ENCODE results near the gene RIIAD1. TPM values are rescaled to one million over a fixed set of nuclear protein-coding genes. Genes with fewer than 3 reads are reported as not detected.

The RIIAD1 gene
- total RNA-seq, 1 experiment from 2014 or later, result 0.12 TPM

GRCh38 chr1:151706464-151707415, 14.6 kb upstream of the RIIAD1 start:
- BruUV-seq (replicated peaks), result no TSS peak

GRCh38 chr1:151707541-151708065, 13.7 kb upstream of the RIIAD1 start:
- DNase-seq (ENCODE audit: low read depth, low spot score) (no peak), ATAC-seq (no peak)
- POLR2A ChIA-PET, result no interaction called here
- Histone ChIP-seq H3K36me3 (ENCODE audit: control insufficient read depth in 1 of 2, insufficient read depth in 2 of 2, low read length in 2 of 2) (no peaks in the 10 kb centered on the region), H3K79me2 (ENCODE audit: insufficient read depth, low read length) (no peaks in the 10 kb centered on the region), H2AFZ (ENCODE audit: low read depth, low read length, poor library complexity, severe bottlenecking) (no peak overlapping the region), H3K27ac (ENCODE audit: low read depth, low read length) (no peak overlapping the region), H3K9ac (ENCODE audit: low read length) (no peak overlapping the region), H3K4me3 (replicated peaks in 1 of 2; ENCODE audit: low read depth in 1 of 2, low read length in 2 of 2) (no peak overlapping the region), H3K9me2 (ENCODE audit: insufficient read depth) (no peaks in the 10 kb centered on the region), H3K4me2 (ENCODE audit: low read length) (no peak overlapping the region), H3K4me1 (ENCODE audit: control insufficient read depth in 1 of 2, insufficient read depth in 2 of 2, low read length in 2 of 2) (no peaks in the 10 kb centered on the region; a peak in 1 of 4 replicates), H4K20me1 (ENCODE audit: insufficient read depth) (no peaks in the 10 kb centered on the region), H3K9me3 (ENCODE audit: control insufficient read depth in 1 of 2, insufficient read depth in 1 of 2, low read depth in 1 of 2, low read length in 2 of 2) (no peaks in the 10 kb centered on the region), H3K27me3 (ENCODE audit: insufficient read depth, low read length) (no peaks in the 10 kb centered on the region)
- CTCF ChIA-PET, result no interaction called here
- BruUV-seq (replicated peaks), result no TSS peak
- intact Hi-C loops (cut with micrococcal nuclease), result no loop called here
- RAD21 ChIA-PET (ENCODE audit: low non-redundant PET in 1 of 2, low total read pairs in 2 of 2, uncharacterized antibody in 2 of 2, unreplicated experiment in 2 of 2), result no interaction called here
- TF ChIP-seq SIN3A (IDR thresholded peaks at IDR 0.05; ENCODE audit: low read depth) (no peak), CBX3 (IDR thresholded peaks at IDR 0.05; ENCODE audit: low read depth) (no peak), CTCF (IDR thresholded peaks at IDR 0.05 in 2 of 3, conservative IDR thresholded peaks at IDR 0.05 in 1 of 3; ENCODE audit: borderline replicate concordance in 1 of 3, insufficient read depth in 1 of 3, low read depth in 2 of 3, low read length in 2 of 3) (no peak), EZH2 (IDR thresholded peaks at IDR 0.05) (no peak), SRF (IDR thresholded peaks at IDR 0.05; ENCODE audit: low read depth) (no peak), CEBPB (IDR thresholded peaks at IDR 0.05; ENCODE audit: low read depth) (no peak), POLR2AphosphoS5 (IDR thresholded peaks at IDR 0.05; ENCODE audit: low read depth, low read length) (no peak), JUND (IDR thresholded peaks at IDR 0.05) (no peak), MAX (IDR thresholded peaks at IDR 0.05) (no peak), ATF3 (IDR thresholded peaks at IDR 0.05) (no peak), SP1 (IDR thresholded peaks at IDR 0.05; ENCODE audit: low read depth) (no peak), ZNF274 (IDR thresholded peaks at IDR 0.05; ENCODE audit: low read depth, low read length) (no peak), ZBTB33 (IDR thresholded peaks at IDR 0.05; ENCODE audit: extremely low read depth, insufficient replicate concordance, low read length) (no peak), EGR1 (IDR thresholded peaks at IDR 0.05; ENCODE audit: low read depth) (no peak), EZH2phosphoT487 (IDR thresholded peaks at IDR 0.05; ENCODE audit: borderline replicate concordance) (no peak)

More at GRCh38 chr1:151706464-151707415, 14.6 kb upstream of the RIIAD1 start:
- intact Hi-C loops (cut with micrococcal nuclease), result no loop called here
- Histone ChIP-seq H3K27me3 (ENCODE audit: insufficient read depth, low read length) (no peaks in the 10 kb centered on the region), H3K36me3 (ENCODE audit: control insufficient read depth in 1 of 2, insufficient read depth in 2 of 2, low read length in 2 of 2) (no peaks in the 10 kb centered on the region), H2AFZ (ENCODE audit: low read depth, low read length, poor library complexity, severe bottlenecking) (no peak overlapping the region), H3K4me3 (replicated peaks in 1 of 2; ENCODE audit: low read depth in 1 of 2, low read length in 2 of 2) (no peak overlapping the region), H3K4me2 (ENCODE audit: low read length) (no peak overlapping the region), H3K9me2 (ENCODE audit: insufficient read depth) (no peaks in the 10 kb centered on the region), H3K79me2 (ENCODE audit: insufficient read depth, low read length) (no peaks in the 10 kb centered on the region), H3K27ac (ENCODE audit: low read depth, low read length) (no peak overlapping the region), H3K9ac (ENCODE audit: low read length) (no peak overlapping the region), H3K9me3 (ENCODE audit: control insufficient read depth in 1 of 2, insufficient read depth in 1 of 2, low read depth in 1 of 2, low read length in 2 of 2) (no peaks in the 10 kb centered on the region), H3K4me1 (ENCODE audit: control insufficient read depth in 1 of 2, insufficient read depth in 2 of 2, low read length in 2 of 2) (no peaks in the 10 kb centered on the region; a peak in 1 of 4 replicates), H4K20me1 (ENCODE audit: insufficient read depth) (no peaks in the 10 kb centered on the region)
- ChIA-PET POLR2A (no interaction called here), RAD21 (ENCODE audit: low non-redundant PET in 1 of 2, low total read pairs in 2 of 2, uncharacterized antibody in 2 of 2, unreplicated experiment in 2 of 2) (no interaction called here), CTCF (no interaction called here)
- ATAC-seq (no peak), DNase-seq (ENCODE audit: low read depth, low spot score) (no peak)
- TF ChIP-seq ZNF274 (IDR thresholded peaks at IDR 0.05; ENCODE audit: low read depth, low read length) (no peak), POLR2AphosphoS5 (IDR thresholded peaks at IDR 0.05; ENCODE audit: low read depth, low read length) (no peak), EGR1 (IDR thresholded peaks at IDR 0.05; ENCODE audit: low read depth) (no peak)
